ENCODE measurements around the gene CBLN4.

- TF ChIP-seq POLR2AphosphoS5 (IDR thresholded peaks at IDR 0.05; ENCODE audit: borderline replicate concordance, low read depth, low read length), result no peak
- TF ChIP-seq EZH2 (IDR thresholded peaks at IDR 0.05), result no peak
Measured at GRCh38 chr20:55974491-55975202, 30.7 kb downstream of the CBLN4 start.
